Measurements from ENCODE around the gene IDH2. TPM values are rescaled to one million over a fixed set of nuclear protein-coding genes. Genes with fewer than 3 reads are reported as not detected.
A peak's percentile ranks its signal among the peaks of the same experiment; 100 is the strongest.

Gene IDH2
- total and polyA plus RNA-seq, 2 of the 13 experiments (the other 11 are each of a cell fraction or from before 2014, with no cell fraction given): 121 to 145 TPM

DNA sequence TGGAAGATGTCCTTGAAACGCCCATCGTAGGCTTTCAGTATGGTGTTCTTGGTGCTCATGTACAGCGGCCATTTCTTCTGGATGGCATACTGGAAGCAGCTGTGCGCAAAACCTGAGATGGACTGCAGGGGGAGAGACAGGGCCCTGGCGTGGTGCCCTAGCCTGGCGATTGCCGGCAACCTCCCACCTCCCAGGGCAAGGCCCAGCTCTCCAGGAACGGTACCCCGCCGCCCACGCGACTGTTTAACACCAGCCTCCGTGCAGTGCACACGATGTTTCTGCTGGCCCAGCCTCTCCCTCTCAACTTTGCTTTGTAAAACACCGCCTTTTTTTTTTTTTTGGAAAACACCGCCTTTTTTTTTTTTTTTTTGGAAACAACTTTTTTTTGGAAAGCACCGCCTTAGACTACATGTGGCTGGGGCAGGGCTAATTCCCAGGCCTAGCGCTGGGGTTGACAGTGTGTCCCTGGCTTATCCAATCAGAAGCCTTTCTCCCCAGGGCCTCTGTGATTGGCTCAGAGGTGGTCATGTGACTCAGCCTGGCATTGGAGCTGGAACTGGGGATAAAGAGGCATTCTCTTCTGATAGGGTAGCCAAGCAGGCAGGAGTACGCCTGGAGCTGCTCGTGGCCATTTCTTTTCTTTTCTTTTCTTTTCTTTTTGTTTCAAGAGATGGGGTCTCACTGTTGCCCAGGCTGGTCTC is 14.7 kb downstream of the IDH2 start (continued):
- TF ChIP-seq ZNF33A (CRISPR knock-in tag; IDR thresholded peaks at IDR 0.05; ENCODE audit: borderline replicate concordance): no peak
- TF ChIP-seq ZNF687 (CRISPR knock-in tag; IDR thresholded peaks at IDR 0.05): peak; percentile 8; the same call in 1 of the 2 replicates

GRCh38 chr15:90086868-90087268 is 15.4 kb downstream of the IDH2 start:
- in situ Hi-C loops (cut with HindIII; ENCODE audit: extremely low pct_ligation_motif_present, low pct_unique_long_range_greater_than_20kb) (loop anchor here (5.0 to 25.0 kb wide), 2 partner anchors 190 to 350 kb away; no protein-coding TSS in a partner anchor), intact Hi-C loops (cut with micrococcal nuclease; ENCODE audit: unreplicated experiment) (loop anchor here (1.0 kb wide), 1 partner anchor 189 kb away; no protein-coding TSS in a partner anchor)
- FAIRE-seq (peak; percentile 64), ATAC-seq (peak; percentile 68), DNase-seq (ENCODE audit: low spot score) (peak; percentile 44)
- Histone ChIP-seq H4K20me1 (ENCODE audit: insufficient read depth, low read length) (no peaks in the 10 kb centered on the region), H3K4me1 (ENCODE audit: insufficient read depth, low read length) (no peaks in the 10 kb centered on the region), H3K27me3 (ENCODE audit: control insufficient read depth in 1 of 2, insufficient read depth in 2 of 2, low read length in 2 of 2) (no peaks in the 10 kb centered on the region), H2AFZ (ENCODE audit: low read length) (no peak overlapping the region), H3K27ac (ENCODE audit: extremely low read length, insufficient read depth, low read length) (no peak overlapping the region), H3K4me2 (ENCODE audit: low read depth, low read length) (no peak overlapping the region), H3K9ac (ENCODE audit: insufficient read depth, low read depth, low read length) (no peak overlapping the region), H3K79me2 (ENCODE audit: insufficient read depth, low read length) (no peaks in the 10 kb centered on the region), H3K36me3 (replicated peaks in 1 of 2; ENCODE audit: control insufficient read depth in 1 of 2, insufficient read depth in 2 of 2, low read length in 2 of 2) (peaks cover 4 to 38% of the 10 kb centered on the region in 2 experiments; a peak in 3 of 5 replicates), H3K4me3 (replicated peaks in 1 of 3; ENCODE audit: insufficient read depth in 1 of 3, low read depth in 2 of 3, low read length in 3 of 3) (no peak overlapping the region), H3K9me3 (ENCODE audit: low read length) (no peaks in the 10 kb centered on the region)
- BruUV-seq (replicated peaks): no TSS peak
- 83% methylated on average over 6 of the region's 7 CpGs for WGBS (ENCODE audit: low lambda C conversion rate)
- CTCF ChIA-PET (ENCODE audit: low intra/inter-chr PET ratio, low total read pairs): interaction anchor here (4.3 kb wide), 1 partner anchor 188 kb away, joined by 32 read pairs; no protein-coding TSS in a partner anchor
- POLR2A ChIA-PET: interaction anchor here (1.5 to 1.6 kb wide), 2 partner anchors 32 to 83 kb away, joined by 3 to 4 read pairs; no protein-coding TSS in a partner anchor
- TF ChIP-seq SRSF1 (optimal IDR thresholded peaks at IDR 0.05; ENCODE audit: low read depth, low read length) (no peak), HOXA3 (CRISPR knock-in tag; IDR thresholded peaks at IDR 0.05) (no peak), RFXANK (CRISPR knock-in tag; IDR thresholded peaks at IDR 0.05) (no peak), POLR2AphosphoS5 (IDR thresholded peaks at IDR 0.05; ENCODE audit: low read depth, low read length) (no peak), ZNF781 (CRISPR knock-in tag; IDR thresholded peaks at IDR 0.05; ENCODE audit: borderline replicate concordance, not compliant biosample characterization) (no peak), ATF3 (CRISPR knock-in tag; IDR thresholded peaks at IDR 0.05) (no peak), CENPX (CRISPR knock-in tag; IDR thresholded peaks at IDR 0.05) (no peak), FOXA1 (IDR thresholded peaks at IDR 0.05) (no peak), FOXA1 (CRISPR knock-in tag; IDR thresholded peaks at IDR 0.05) (no peak), SOX5 (CRISPR knock-in tag; IDR thresholded peaks at IDR 0.05; ENCODE audit: borderline replicate concordance) (no peak), ZNF776 (CRISPR knock-in tag; IDR thresholded peaks at IDR 0.05) (no peak), ZNF792 (CRISPR knock-in tag; IDR thresholded peaks at IDR 0.05) (no peak)
- TF ChIP-seq, protein P1, sequence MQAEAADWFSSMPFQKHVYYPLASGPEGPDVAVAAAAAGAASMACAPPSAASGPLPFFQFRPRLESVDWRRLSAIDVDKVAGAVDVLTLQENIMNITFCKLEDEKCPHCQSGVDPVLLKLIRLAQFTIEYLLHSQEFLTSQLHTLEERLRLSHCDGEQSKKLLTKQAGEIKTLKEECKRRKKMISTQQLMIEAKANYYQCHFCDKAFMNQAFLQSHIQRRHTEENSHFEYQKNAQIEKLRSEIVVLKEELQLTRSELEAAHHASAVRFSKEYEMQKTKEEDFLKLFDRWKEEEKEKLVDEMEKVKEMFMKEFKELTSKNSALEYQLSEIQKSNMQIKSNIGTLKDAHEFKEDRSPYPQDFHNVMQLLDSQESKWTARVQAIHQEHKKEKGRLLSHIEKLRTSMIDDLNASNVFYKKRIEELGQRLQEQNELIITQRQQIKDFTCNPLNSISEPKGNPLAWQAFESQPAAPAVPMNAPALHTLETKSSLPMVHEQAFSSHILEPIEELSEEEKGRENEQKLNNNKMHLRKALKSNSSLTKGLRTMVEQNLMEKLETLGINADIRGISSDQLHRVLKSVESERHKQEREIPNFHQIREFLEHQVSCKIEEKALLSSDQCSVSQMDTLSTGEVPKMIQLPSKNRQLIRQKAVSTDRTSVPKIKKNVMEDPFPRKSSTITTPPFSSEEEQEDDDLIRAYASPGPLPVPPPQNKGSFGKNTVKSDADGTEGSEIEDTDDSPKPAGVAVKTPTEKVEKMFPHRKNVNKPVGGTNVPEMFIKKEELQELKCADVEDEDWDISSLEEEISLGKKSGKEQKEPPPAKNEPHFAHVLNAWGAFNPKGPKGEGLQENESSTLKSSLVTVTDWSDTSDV (CRISPR knock-in tag; IDR thresholded peaks at IDR 0.05): no peak
